Mononuclear cell (primary cell): Measurements from ENCODE around the gene SMPDL3A. TPM values are rescaled to one million over a fixed set of nuclear protein-coding genes. Genes with fewer than 3 reads are reported as not detected.

Experiments
- H3K27me3 ChIP-seq: 2 replicates; pipeline ENCODE4 v1.6.0; 2011; ENCODE audit warnings: low read length, control low read depth; ENCODE audit not compliant: insufficient read depth
- H3K4me1 ChIP-seq: 2 replicates; pipeline ENCODE4 v1.5.1; 2011; ENCODE audit warnings: mild to moderate bottlenecking, low read length, control low read depth; ENCODE audit not compliant: insufficient read depth
- H3K4me3 ChIP-seq: 2 replicates; pipeline ENCODE4 v1.5.1; 2011; ENCODE audit warnings: mild to moderate bottlenecking, low read length, moderate library complexity
- H3K9me3 ChIP-seq: 2 replicates; pipeline ENCODE4 v1.5.1; 2011; ENCODE audit warnings: low read depth, mild to moderate bottlenecking, control low read depth, low read length
- total RNA-seq: library from RNA; depleted of rRNA; stranded (reverse); fragments of >200 nt; gene quantifications from one replicate; pipeline ENCODE4 v1.2.3, GENCODE V29; 2012

SMPDL3A gene
- total RNA-seq, 1 donor: 10.7 TPM

DNA sequence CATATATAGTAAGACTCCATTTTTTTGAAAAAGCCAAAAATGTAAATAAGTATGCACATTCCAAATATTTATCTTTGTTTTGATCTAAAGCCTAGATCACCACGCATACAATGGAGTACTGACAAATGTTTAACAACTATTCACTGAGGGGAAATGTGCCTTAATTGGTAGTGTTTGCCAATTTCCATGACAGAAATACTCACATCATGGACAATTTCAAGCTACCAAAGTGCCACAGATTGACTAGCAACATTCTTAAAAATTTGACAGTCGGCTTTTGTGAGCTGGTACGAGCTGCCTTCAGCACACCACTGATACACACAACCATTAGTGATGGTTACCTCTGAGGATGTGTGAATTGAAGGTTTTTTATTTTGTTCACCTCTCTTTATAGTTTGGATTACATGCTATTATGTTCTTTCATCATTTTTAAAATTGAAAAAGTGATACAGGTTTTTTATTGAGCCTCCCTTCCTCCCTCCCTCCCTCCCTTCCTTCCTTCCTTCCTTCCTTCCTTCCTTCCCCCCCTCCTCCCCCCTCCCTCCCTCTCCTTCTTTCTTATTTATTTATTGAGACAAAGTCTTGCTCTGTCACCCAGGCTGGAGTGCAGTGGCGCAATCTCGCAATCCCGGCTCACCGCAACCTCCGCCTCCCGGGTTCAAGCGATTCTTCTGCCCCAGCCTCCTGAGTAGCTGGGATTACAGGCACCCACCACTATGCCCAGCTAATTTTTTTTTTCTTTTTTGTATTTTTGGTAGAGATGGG lies 19.2 kb downstream of the SMPDL3A start:
- H3K9me3 ChIP-seq: no peaks in the 10 kb centered on the region
- no peaks in the 10 kb centered on the region for H3K27me3 ChIP-seq
- no peaks in the 10 kb centered on the region for H3K4me1 ChIP-seq
- H3K4me3 ChIP-seq: no peak overlapping the region

DNA sequence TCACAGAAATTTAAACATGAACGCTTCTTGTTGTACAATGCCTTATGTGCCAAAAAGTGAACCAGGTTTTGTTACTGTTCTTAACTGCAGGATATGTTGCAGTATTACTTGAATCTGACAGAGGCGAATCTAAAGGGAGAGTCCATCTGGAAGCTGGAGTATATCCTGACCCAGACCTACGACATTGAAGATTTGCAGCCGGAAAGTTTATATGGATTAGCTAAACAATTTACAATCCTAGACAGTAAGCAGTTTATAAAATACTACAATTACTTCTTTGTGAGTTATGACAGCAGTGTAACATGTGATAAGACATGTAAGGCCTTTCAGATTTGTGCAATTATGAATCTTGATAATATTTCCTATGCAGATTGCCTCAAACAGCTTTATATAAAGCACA lies 19.9 kb downstream of the SMPDL3A start:
- Histone ChIP-seq H3K9me3 (no peaks in the 10 kb centered on the region), H3K4me3 (no peak overlapping the region), H3K27me3 (no peaks in the 10 kb centered on the region), H3K4me1 (no peaks in the 10 kb centered on the region)

DNA sequence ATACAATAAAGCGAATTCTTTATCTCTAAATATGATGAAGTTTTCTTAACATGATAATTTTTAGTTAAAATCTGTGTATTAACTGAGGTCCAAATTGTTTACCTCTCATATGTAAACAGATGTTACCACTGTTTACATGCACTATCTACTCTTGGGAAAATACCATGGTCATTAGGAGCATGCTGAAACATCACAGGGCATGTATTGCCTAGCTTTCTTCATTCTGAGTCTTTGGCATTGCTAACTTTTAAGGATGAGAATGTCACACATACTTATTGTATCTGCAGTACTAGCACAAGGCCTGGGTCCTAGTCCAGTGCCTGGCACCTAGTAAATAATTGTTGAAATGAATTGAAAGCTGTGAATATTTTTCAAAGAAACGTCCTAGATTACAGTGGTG lies 20.6 kb downstream of the SMPDL3A start:
- Histone ChIP-seq H3K9me3 (no peaks in the 10 kb centered on the region), H3K4me1 (no peaks in the 10 kb centered on the region), H3K4me3 (no peak overlapping the region), H3K27me3 (no peaks in the 10 kb centered on the region)

DNA sequence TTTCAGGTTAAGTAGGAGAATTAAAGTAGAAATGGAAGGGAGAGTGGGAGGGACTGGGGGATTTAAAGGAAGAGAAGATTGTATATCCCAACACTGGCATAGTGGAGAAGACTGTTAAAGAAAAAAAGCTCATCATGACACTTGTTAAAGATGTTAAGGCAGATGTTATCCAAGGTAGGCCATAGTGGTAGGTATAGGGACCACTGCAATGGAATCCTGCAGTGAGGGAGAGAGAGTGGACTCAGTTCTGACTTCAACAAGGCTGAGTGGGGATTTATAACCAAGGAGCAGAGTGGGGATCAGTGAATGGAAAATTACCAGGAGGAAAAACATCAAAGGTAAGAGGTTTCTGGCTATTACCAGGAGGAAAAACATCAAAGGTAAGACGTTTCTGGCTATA lies 21.1 kb downstream of the SMPDL3A start:
- no peaks in the 10 kb centered on the region for H3K4me1 ChIP-seq
- no peak overlapping the region for H3K4me3 ChIP-seq
- H3K9me3 ChIP-seq: no peaks in the 10 kb centered on the region
- no peaks in the 10 kb centered on the region for H3K27me3 ChIP-seq

DNA sequence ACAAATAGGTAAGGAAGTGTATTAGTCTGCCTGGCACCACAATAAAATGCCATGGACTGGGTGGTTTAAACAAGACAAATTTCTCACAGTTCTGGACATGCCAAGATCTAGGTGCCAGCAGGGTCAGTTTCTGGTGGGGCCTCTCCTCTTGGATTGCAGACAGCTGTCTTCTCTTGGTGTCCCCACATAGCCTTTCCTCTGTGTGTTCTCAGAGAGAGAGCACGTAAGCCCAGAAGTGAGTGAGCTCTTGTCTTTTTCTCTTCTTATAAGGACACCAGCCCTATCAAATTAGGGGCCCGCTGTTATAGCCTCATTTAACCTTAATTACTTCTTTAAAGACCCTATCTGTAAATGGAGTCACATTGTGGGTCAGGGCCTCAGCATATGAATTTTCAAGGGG lies 28.3 kb downstream of the SMPDL3A start:
- H3K27me3 ChIP-seq: no peaks in the 10 kb centered on the region
- H3K4me1 ChIP-seq: no peaks in the 10 kb centered on the region
- no peaks in the 10 kb centered on the region for H3K9me3 ChIP-seq

DNA sequence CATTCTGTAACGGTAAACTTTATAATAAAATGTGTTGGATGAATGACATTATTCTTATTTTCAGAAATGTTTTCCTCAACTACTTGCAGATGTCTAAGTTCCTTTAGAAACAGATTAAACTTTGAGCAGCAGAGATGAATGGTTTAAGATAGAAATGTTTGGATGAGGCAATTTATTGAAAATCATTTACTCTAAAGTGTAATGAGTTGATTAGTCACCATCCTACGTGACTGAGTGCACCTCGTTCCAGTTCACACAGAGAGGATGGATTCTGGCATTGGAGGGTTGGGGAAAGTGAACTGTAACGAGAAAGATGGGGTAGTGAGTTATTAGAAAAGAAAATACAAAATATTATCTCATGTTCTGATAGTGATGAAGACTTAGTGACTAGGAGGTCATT lies 28.7 kb downstream of the SMPDL3A start:
- H3K4me1 ChIP-seq: no peaks in the 10 kb centered on the region
- no peaks in the 10 kb centered on the region for H3K27me3 ChIP-seq
- H3K9me3 ChIP-seq: no peaks in the 10 kb centered on the region
- no peak overlapping the region for H3K4me3 ChIP-seq

More for the DNA sequence above, 28.3 kb downstream of the SMPDL3A start:
- no peak overlapping the region for H3K4me3 ChIP-seq

DNA sequence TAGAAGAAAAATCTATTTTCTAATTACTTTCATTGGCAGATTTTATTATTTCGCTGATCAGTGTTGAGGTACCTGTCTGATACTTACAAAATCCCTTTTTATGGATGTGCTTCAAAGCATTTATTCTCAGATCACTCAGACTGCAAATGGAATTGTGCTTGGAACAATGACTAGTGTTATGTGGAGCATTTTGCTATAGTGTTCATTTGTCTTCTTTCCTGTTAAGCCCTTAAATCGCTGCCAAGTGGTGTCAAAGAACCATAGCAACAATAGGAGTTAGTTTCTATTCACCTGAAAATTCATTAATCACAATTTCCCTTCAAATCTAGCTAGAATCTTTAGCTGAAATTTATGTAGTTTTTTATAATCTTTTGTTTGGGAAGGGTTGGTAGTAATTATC lies 29.8 kb downstream of the SMPDL3A start:
- Histone ChIP-seq H3K4me1 (no peaks in the 10 kb centered on the region), H3K4me3 (no peak overlapping the region), H3K9me3 (no peaks in the 10 kb centered on the region), H3K27me3 (no peaks in the 10 kb centered on the region)

DNA sequence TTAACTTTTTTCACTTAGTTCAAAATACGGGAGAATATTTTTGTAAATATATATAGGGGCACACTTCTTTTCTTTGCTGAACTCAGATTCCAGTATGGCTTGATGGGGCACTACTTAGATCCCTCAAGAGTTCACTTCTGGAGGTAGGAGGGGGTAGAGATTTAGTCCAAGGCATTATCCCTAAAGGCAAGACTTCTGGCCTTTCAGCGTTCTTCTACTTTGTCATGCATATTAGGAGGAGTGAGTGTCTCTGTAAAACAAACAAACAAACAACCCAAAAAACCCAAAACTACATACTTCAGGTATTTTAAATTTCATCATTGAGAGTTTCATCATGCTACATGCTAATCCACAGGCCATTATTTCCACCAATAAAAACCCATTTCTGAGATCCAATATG lies 32.0 kb downstream of the SMPDL3A start:
- Histone ChIP-seq H3K9me3 (no peaks in the 10 kb centered on the region), H3K4me3 (no peak overlapping the region), H3K27me3 (no peaks in the 10 kb centered on the region), H3K4me1 (no peaks in the 10 kb centered on the region)

DNA sequence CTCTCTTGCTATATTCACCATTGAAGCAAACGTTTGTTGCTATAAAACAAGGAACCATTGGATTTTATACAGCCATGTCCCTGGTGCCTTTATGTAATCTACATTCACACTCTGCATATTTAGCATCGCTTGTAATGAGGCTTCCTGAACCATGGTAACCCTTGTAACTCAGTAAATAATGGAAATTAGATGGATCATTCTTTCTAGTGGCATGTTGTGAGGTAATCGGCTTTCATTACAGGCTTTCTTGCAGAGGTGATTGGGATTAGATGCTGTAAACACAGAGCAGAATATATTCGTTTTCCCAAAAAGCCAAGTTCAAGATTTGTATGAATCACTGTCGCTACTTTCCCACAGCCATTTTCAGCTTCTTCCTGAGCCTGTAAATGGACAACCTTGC lies 36.1 kb downstream of the SMPDL3A start:
- H3K27me3 ChIP-seq: no peaks in the 10 kb centered on the region
- no peaks in the 10 kb centered on the region for H3K9me3 ChIP-seq
- H3K4me1 ChIP-seq: no peaks in the 10 kb centered on the region
- no peak overlapping the region for H3K4me3 ChIP-seq

DNA sequence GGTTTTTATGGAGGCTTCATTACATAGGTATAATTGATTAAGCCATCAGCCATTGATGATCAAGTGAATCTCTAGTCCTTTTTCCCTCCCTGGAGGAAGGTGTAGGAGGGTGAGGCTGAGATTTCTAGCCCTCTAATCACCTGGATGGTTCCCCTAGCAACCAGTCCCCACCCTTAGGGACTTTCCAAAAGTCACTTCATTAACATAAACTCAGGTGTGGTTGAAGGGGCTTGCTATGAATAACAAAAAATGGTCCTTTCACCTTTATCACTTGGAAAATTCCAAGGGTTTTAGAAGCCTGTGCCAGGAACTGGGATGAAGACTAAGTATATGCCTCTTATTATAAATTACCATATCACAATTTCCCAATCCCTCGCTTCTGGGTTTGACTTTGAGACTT lies 40.4 kb downstream of the SMPDL3A start:
- H3K4me1 ChIP-seq: no peaks in the 10 kb centered on the region
- H3K9me3 ChIP-seq: no peaks in the 10 kb centered on the region
- H3K27me3 ChIP-seq: peaks cover 5% of the 10 kb centered on the region
- H3K4me3 ChIP-seq: no peak overlapping the region

DNA sequence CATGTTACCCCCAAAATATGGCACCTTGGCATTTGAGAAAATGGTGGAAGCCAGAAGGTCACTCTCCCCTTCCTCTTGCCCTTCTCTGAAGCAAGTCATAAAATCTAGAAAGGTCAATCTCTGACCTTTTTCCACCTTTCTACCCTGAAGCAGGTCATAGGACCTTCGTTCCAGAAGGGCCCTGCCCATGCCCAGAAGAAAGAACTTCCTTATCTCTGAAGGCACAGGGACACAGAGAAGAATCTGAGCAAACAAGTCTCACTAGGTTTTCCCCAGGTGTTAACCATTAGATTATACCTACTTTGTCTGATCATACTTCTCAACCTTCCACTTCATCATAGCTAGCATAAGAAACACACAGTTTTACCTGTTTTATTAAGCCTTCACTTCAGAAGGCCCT lies 42.5 kb downstream of the SMPDL3A start:
- Histone ChIP-seq H3K4me3 (no peak overlapping the region), H3K9me3 (no peaks in the 10 kb centered on the region), H3K4me1 (no peaks in the 10 kb centered on the region), H3K27me3 (peaks cover 5% of the 10 kb centered on the region)

DNA sequence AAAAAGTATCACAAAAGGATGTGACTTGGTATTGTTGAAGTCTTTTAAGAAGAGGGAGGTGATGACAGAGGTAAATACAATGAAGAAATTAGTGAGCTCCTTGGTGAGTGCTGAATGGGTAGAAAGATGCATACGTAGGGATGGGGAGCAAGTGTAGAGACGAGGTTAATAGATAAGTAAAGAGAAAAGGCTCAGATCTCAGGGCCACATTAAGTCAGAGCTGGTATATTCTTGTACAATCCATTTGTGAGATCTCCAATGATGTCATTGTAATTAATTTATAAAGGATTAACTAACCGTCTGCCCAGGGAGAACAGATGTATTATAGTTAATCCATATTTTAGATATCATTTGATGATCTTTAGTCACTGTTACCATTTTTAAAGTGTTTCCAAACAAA lies 43.4 kb downstream of the SMPDL3A start:
- Histone ChIP-seq H3K4me1 (no peaks in the 10 kb centered on the region), H3K9me3 (no peaks in the 10 kb centered on the region), H3K4me3 (no peak overlapping the region), H3K27me3 (peaks cover 5% of the 10 kb centered on the region)

DNA sequence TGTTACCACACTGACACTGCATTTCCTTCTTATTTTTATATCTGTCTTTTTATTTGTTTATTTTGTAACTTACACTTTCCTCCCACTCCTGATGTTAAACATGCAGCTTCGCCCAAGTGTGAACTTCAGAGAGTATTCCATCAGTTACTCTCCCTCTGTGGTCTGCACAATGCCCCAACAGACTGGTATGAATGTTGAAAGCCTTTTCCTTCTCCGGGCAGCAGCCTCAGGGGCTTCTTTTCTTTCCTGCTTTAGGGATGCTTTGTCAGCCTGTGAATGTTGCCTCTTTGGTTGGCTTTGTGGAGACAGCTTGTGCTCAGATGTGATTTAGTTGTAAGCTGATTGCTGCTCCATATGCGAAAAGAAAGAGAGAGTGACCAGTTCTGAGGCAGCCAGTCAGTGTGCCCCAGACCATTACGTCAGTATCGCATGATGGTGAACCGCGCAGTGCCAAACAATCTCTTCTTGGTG lies 44.0 kb downstream of the SMPDL3A start:
- H3K9me3 ChIP-seq: no peaks in the 10 kb centered on the region
- peaks cover 5% of the 10 kb centered on the region for H3K27me3 ChIP-seq
- H3K4me1 ChIP-seq: no peaks in the 10 kb centered on the region
- H3K4me3 ChIP-seq: no peak overlapping the region

DNA sequence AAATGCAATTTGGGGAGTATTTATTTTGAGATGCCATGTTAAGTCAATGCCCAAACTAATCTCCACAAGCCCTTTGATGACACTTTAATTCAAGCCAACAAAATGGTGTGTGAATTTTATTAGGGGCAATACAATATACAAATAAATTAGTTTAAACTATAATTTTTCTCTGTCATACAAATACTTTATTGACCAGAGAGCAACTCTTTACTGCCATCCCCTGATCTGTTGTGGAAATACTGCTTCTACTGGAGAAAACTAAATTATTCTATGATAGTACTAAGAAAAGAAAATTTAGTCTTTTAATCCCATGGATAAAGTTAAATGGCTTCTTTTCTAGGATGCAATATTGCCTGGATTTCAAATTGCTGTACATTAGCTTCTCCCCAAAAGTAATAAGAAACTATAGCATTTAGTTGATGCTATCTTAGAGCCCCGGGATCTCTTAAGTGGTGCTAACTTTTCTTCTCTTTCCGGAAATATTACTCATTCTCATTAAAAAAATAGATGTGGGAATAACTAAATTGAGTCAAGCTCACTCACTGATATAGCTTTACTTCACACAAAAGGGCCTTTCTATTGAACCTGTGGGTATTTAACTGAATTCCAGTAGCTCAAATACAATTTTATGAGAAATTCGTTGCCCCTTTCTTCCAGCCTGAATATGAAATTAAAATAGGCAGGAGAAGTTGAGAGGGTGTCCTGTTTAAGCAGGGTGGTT lies 49.2 kb downstream of the SMPDL3A start:
- Histone ChIP-seq H3K9me3 (no peaks in the 10 kb centered on the region), H3K27me3 (peaks cover under 1% of the 10 kb centered on the region), H3K4me3 (no peak overlapping the region), H3K4me1 (no peaks in the 10 kb centered on the region)

DNA sequence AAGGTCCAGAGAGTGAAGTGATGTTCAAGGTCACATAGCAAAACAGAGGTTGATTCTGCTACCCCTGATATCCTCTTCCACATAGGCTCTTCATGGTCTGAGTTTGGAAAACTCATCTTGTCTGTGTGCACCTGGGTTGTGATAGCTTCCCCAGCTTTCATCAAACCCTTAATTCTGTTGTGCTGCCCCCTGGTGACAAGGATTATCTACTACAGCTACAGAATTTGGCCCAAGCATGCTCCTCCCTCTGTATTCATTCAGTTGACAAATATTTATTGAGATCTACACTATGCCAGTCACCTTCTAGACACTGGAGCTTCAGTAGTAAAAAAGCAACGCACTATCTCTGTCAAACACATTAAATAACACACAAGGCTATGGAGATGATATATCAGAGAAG lies 50.4 kb downstream of the SMPDL3A start:
- Histone ChIP-seq H3K9me3 (no peaks in the 10 kb centered on the region), H3K4me3 (no peak overlapping the region), H3K4me1 (no peaks in the 10 kb centered on the region), H3K27me3 (no peaks in the 10 kb centered on the region)

DNA sequence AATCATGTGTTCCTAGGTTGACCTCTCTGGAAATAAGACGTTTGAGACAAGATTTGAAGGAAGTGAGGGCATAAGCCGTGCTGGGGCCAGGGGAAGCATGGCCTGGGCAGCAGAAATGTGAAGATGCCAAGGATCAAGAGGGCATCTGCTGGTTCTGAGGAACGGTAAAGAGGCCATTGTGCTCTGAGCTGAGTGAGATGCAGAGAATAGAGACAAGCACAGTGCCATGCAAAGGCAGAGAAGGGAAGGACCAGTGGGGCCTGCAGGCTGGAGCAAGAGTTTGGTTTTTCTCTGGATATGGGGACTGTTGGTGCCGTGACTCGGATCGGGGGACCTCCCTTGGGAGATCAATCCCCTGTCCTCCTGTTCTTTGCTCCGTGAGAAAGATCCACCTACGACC lies 50.8 kb downstream of the SMPDL3A start:
- Histone ChIP-seq H3K27me3 (no peaks in the 10 kb centered on the region), H3K4me3 (no peak overlapping the region), H3K9me3 (no peaks in the 10 kb centered on the region), H3K4me1 (no peaks in the 10 kb centered on the region)
